ENCODE measurements around the gene CIC.

DNA sequence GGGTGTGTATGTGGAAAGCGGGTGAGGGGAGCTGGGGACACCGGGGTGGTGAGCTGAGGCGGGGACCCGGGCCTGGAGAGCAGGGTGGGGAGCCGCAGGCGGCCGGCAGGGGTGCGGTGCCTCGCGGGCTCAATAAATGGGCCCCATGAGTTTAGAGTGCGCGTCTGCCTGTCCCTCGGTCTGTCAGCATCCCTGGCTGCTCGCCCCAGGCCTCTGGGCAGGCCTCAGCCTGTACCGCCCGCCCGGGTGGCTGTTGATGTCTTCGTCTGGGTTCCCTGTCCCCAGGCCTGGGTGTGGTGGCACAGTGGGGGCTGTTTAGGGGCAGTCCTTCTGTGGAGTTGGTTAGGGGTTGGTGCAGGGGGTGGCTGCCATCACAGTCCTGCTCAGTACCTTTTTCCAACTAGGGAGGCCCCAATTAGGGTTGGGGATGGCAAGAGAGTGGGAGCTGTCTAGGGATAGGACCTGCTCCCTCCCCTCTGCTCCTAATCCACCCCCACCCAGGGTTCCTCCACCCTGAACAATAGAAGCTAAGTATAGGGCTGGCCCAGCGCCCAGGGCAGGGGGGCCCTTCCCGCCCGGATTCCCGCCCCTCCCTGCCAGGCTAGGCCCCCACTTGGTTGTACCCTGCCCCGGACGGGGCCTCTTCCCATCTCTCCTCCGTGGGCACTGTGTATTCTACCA is 12.2 kb downstream of the CIC start:
- TF ChIP-seq, protein P1, sequence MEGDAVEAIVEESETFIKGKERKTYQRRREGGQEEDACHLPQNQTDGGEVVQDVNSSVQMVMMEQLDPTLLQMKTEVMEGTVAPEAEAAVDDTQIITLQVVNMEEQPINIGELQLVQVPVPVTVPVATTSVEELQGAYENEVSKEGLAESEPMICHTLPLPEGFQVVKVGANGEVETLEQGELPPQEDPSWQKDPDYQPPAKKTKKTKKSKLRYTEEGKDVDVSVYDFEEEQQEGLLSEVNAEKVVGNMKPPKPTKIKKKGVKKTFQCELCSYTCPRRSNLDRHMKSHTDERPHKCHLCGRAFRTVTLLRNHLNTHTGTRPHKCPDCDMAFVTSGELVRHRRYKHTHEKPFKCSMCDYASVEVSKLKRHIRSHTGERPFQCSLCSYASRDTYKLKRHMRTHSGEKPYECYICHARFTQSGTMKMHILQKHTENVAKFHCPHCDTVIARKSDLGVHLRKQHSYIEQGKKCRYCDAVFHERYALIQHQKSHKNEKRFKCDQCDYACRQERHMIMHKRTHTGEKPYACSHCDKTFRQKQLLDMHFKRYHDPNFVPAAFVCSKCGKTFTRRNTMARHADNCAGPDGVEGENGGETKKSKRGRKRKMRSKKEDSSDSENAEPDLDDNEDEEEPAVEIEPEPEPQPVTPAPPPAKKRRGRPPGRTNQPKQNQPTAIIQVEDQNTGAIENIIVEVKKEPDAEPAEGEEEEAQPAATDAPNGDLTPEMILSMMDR (IDR thresholded peaks at IDR 0.05 in 4 of 5, conservative IDR thresholded peaks at IDR 0.05 in 1 of 5): peak in 1 of 5 experiments; percentile 17
- TF ChIP-seq POLR2A (IDR thresholded peaks at IDR 0.05): peak; percentile 26 to 59
